IMR-90 (cell line): ENCODE data around the gene HHIPL1. TPM values are rescaled to one million over a fixed set of nuclear protein-coding genes. Genes with fewer than 3 reads are reported as not detected.

ENCODE experiments used
- ATAC-seq: fragments of 200-7000 bp; cut with Tn5 transposase; 2 replicates; pipeline ENCODE4 v1.9.1; 2020; ENCODE audit warnings: low read depth, mild to moderate bottlenecking, moderate library complexity
- BruUV-seq: library from RNA; stranded (reverse); fragments of 400-500 nt; replicated peaks from 2 replicates; lab custom pipeline; 2021; lab: Mats Ljungman, UMichigan
- CTCF ChIA-PET: fragments of 300-600 bp; formaldehyde crosslinking; extraction: SDS; loops from one replicate; lab custom pipeline; 2021; ENCODE audit warnings: antibody characterized with exemption; lab: Yijun Ruan, JAX
- POLR2A ChIA-PET: fragments of 300-600 bp; sonication (Branson Sonifier 250); formaldehyde crosslinking; loops from one replicate; lab custom pipeline; 2022; ENCODE audit warnings: antibody characterized with exemption; ENCODE audit not compliant: unreplicated experiment; lab: Charles Lee
- DNase-seq: peaks from one replicate; pipeline ENCODE4 v3.0.0; 2013
- H2AFZ ChIP-seq: replicated peaks from 2 replicates; pipeline ENCODE3; 2013; ENCODE audit warnings: low read length, mild to moderate bottlenecking; ENCODE audit not compliant: poor library complexity
- H2AK5ac ChIP-seq: 2 replicates; pipeline ENCODE4 v1.6.1; 2013; ENCODE audit warnings: low read depth, low read length, inconsistent platforms
- H2AK9ac ChIP-seq: replicated peaks from 2 replicates; pipeline ENCODE3; 2013; ENCODE audit warnings: mild to moderate bottlenecking, low read depth, low read length, moderate library complexity; ENCODE audit not compliant: poor library complexity
- H2BK120ac ChIP-seq: 2 replicates; pipeline ENCODE4 v1.6.1; 2013; ENCODE audit warnings: low read depth, low read length, inconsistent platforms
- H2BK15ac ChIP-seq: 3 replicates; pipeline ENCODE4 v1.6.1; 2013; ENCODE audit warnings: low read depth, low read length, inconsistent platforms
- H2BK20ac ChIP-seq: 2 replicates; pipeline ENCODE4 v1.6.1; 2013; ENCODE audit warnings: low read depth, mild to moderate bottlenecking, inconsistent platforms, low read length, moderate library complexity
- H2BK5ac ChIP-seq: 2 replicates; pipeline ENCODE4 v1.6.1; 2013; ENCODE audit warnings: mild to moderate bottlenecking, low read depth, low read length, inconsistent platforms; ENCODE audit not compliant: poor library complexity, severe bottlenecking
- H3K14ac ChIP-seq: replicated peaks from 2 replicates; pipeline ENCODE4 v1.6.1; 2013; ENCODE audit warnings: low read depth, low read length, inconsistent platforms
- H3K18ac ChIP-seq: 2 replicates; pipeline ENCODE4 v1.6.1; 2013; ENCODE audit warnings: low read depth, low read length, control low read depth
- H3K23ac ChIP-seq: 2 replicates; pipeline ENCODE4 v1.6.1; 2013; ENCODE audit warnings: low read depth, low read length, inconsistent platforms
- H3K27ac ChIP-seq: 2 replicates; pipeline ENCODE4 v1.5.1; 2013; ENCODE audit warnings: mild to moderate bottlenecking, control low read depth, low read length; ENCODE audit not compliant: insufficient read depth
- H3K27me3 ChIP-seq: 2 replicates; pipeline ENCODE4 v1.6.1; 2013; ENCODE audit warnings: low read length; ENCODE audit not compliant: control insufficient read depth, insufficient read depth
- H3K36me3 ChIP-seq: 2 replicates; pipeline ENCODE4 v1.6.1; 2013; ENCODE audit warnings: low read length, mixed read lengths; ENCODE audit not compliant: control insufficient read depth, insufficient read depth
- H3K4ac ChIP-seq: 2 replicates; pipeline ENCODE4 v1.6.1; 2013; ENCODE audit warnings: low read depth, low read length, inconsistent platforms
- H3K4me1 ChIP-seq: 2 replicates; pipeline ENCODE4 v1.6.1; 2013; ENCODE audit warnings: low read length, mixed read lengths; ENCODE audit not compliant: control insufficient read depth, insufficient read depth
- H3K4me2 ChIP-seq: 2 replicates; pipeline ENCODE4 v1.6.1; 2013; ENCODE audit warnings: low read depth, mild to moderate bottlenecking, control low read depth, low read length, moderate library complexity
- H3K4me3 ChIP-seq: 2 replicates; pipeline ENCODE4 v1.5.1; 2013; ENCODE audit warnings: low read depth, mild to moderate bottlenecking, control low read depth, low read length, moderate library complexity; ENCODE audit not compliant: insufficient read depth
- H3K56ac ChIP-seq: 2 replicates; pipeline ENCODE4 v1.6.1; 2013; ENCODE audit warnings: low read length, inconsistent platforms; ENCODE audit not compliant: insufficient read depth; ENCODE audit errors: extremely low read depth
- H3K79me1 ChIP-seq, 2 experiments: 2 replicates each; pipeline ENCODE4 v1.6.1; 2013; ENCODE audit warnings: low read length in 2 of 2, inconsistent platforms in 1 of 2, low read depth in 1 of 2
- H3K9ac ChIP-seq: 2 replicates; pipeline ENCODE4 v1.6.1; 2013; ENCODE audit warnings: low read depth, low read length, control low read depth
- H3K9me1 ChIP-seq: 2 replicates; pipeline ENCODE4 v1.6.1; 2013; ENCODE audit warnings: low read length, inconsistent platforms; ENCODE audit not compliant: insufficient read depth
- H3K9me3 ChIP-seq: 2 replicates; pipeline ENCODE4 v1.6.1; 2013; ENCODE audit warnings: low read length; ENCODE audit not compliant: control insufficient read depth, insufficient read depth
- H4K20me1 ChIP-seq: 2 replicates; pipeline ENCODE4 v1.6.1; 2013; ENCODE audit warnings: low read length, inconsistent platforms; ENCODE audit not compliant: insufficient read depth
- H4K5ac ChIP-seq: 2 replicates; pipeline ENCODE4 v1.6.1; 2013; ENCODE audit warnings: mild to moderate bottlenecking, low read depth, low read length, control low read depth
- H4K8ac ChIP-seq, 2 experiments: 2 replicates each; pipeline ENCODE4 v1.6.1; 2013; ENCODE audit warnings: low read depth in 2 of 2, low read length in 2 of 2, control low read depth in 1 of 2, inconsistent platforms in 1 of 2
- H4K91ac ChIP-seq: 2 replicates; pipeline ENCODE4 v1.6.1; 2013; ENCODE audit warnings: low read depth, low read length, inconsistent platforms; ENCODE audit not compliant: insufficient read depth
- BHLHE40 ChIP-seq: fragments of 150-350 bp; IDR thresholded peaks from 2 replicates; pipeline ENCODE4 v1.6.1; 2016; ENCODE audit warnings: mild to moderate bottlenecking, low read depth, low read length
- CHD1 ChIP-seq: IDR thresholded peaks from 2 replicates; pipeline ENCODE4 v1.6.1; 2012; ENCODE audit warnings: low read depth, low read length, improper control_type of control experiment
- FOS ChIP-seq: fragments of 150-350 bp; IDR thresholded peaks from 2 replicates; pipeline ENCODE4 v1.6.1; 2016; ENCODE audit warnings: low read depth, low read length
- MAFK ChIP-seq: IDR thresholded peaks from 2 replicates; pipeline ENCODE4 v1.6.1; 2012; ENCODE audit warnings: low read depth, low read length, improper control_type of control experiment
- MAZ ChIP-seq: IDR thresholded peaks from 2 replicates; pipeline ENCODE4 v1.6.1; 2012; ENCODE audit warnings: low read depth, mild to moderate bottlenecking, low read length, improper control_type of control experiment, moderate library complexity, borderline replicate concordance
- POLR2A ChIP-seq: IDR thresholded peaks from 2 replicates; pipeline ENCODE4 v1.6.1; 2012; ENCODE audit warnings: mild to moderate bottlenecking, low read depth, low read length
- RAD21 ChIP-seq: IDR thresholded peaks from 2 replicates; pipeline ENCODE4 v1.6.1; 2012; ENCODE audit warnings: low read length, improper control_type of control experiment
- RCOR1 ChIP-seq: IDR thresholded peaks from 2 replicates; pipeline ENCODE4 v1.6.1; 2012; ENCODE audit warnings: mild to moderate bottlenecking, low read length, improper control_type of control experiment; ENCODE audit not compliant: insufficient replicate concordance
- SMC3 ChIP-seq: fragments of 150-350 bp; IDR thresholded peaks from 2 replicates; pipeline ENCODE4 v1.6.1; 2016; ENCODE audit warnings: low read depth, mild to moderate bottlenecking, antibody characterized with exemption, low read length, moderate library complexity
- WGBS, 2 experiments: methylation state at CpG; one replicate each; pipeline versions ENCODE4 v1.1.5 to v1.1.7; 2013; ENCODE audit warnings: missing lambda C conversion rate in 2 of 2; ENCODE audit not compliant: insufficient read length in 1 of 2; ENCODE audit errors: extremely low coverage in 2 of 2; 5-methylcytosine and 5-hydroxymethylcytosine counted together
- dilution Hi-C: fragments of 300-500 bp; cut with HindIII; formaldehyde crosslinking; loops from one replicate; pipeline ENCODE4 v1.14.3; 2018; ENCODE audit warnings: low sequenced_read_pairs; ENCODE audit not compliant: unreplicated experiment
- in situ Hi-C: fragments of 300-500 bp; cut with MboI; formaldehyde crosslinking; loops from 3 replicates; pipeline ENCODE4 v1.14.3; 2019; ENCODE audit warnings: low sequenced_read_pairs, inconsistent platforms, mixed read lengths
- intact Hi-C: fragments of 100-400 bp; cut with micrococcal nuclease; formaldehyde crosslinking; loops from 2 replicates; pipeline ENCODE4 v1.10.0; 2022
- polyA plus RNA-seq, 3 experiments: library from polyadenylated mRNA; depleted of rRNA; stranded (reverse); fragments of >200 nt; gene quantifications; 2 replicates each; pipeline ENCODE4 v1.2.3, GENCODE V29; 2012; ENCODE audit warnings: low replicate concordance in 1 of 3
- total RNA-seq: library from RNA; depleted of rRNA; stranded (reverse); fragments of >200 nt; gene quantifications from 2 replicates; pipeline ENCODE4 v1.2.3, GENCODE V29; 2012
- TF ChIP-seq, protein P1 (sequence below): fragments of 150-350 bp; IDR thresholded peaks from 2 replicates; pipeline ENCODE4 v1.6.1; 2017; ENCODE audit warnings: mild to moderate bottlenecking, antibody characterized with exemption, low read length, low read depth
- TF ChIP-seq, protein P2 (sequence below): conservative IDR thresholded peaks from 2 replicates; pipeline ENCODE4 v1.5.1; 2012; ENCODE audit warnings: mild to moderate bottlenecking, low read depth, low read length, improper control_type of control experiment
- TF ChIP-seq, protein P3 (sequence below): fragments of 150-350 bp; IDR thresholded peaks from 2 replicates; pipeline ENCODE4 v1.6.1; 2016; ENCODE audit warnings: low read depth, mild to moderate bottlenecking, low read length, moderate library complexity, borderline replicate concordance

HHIPL1 gene
- total and polyA plus RNA-seq, 2 of the 4 experiments (the other 2 are of a cell fraction), result 0.65 to 0.72 TPM

DNA sequence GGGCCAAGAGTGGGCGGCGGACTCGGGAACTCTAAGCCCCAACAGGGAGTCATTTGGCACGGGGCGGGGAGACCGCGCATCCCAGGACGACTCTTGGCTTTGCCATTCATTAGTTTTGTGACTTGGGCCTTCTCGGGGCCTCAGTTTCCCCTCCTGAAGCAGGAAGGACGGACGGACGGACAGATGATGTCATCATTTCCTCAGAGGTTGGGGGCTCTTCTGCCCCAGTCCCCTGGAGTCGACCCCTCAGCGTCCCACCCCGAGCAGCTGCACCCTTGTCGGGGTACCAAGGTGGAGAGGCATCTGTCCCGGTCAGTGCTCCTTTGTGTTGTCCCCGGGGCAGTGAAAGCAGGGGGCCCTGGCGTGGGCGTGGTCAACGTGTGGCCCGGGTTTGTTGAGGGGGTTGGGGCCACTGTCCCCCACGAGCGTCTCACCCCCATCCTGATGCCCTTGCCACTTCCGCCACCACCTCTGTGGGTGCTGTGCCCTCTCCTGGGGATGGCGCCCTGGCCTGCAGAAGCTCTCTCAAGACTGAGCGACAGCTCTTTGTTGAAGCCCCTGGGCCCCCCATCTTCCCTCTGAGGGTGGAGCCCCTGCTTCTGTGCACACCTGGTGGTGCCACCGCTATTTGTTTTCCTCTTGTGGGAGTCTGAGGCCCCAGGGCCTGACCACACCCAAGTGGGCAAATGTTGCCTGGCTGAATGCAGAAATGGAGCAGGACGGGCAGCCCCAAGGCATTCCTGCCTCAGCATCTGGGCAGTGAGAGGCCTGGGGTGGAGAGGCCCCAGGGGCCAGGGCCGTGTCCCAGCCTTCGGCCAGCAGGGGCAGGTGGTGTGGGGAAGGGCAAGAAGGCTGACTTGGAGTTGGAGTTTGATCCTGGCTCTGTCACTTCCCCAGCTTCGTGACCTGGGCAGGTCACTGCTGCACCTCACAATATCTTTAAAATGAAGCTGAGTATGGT lies 896 bp downstream of the HHIPL1 start (continued):
- no peak for TF ChIP-seq FOS
- no peak for TF ChIP-seq CHD1

DNA sequence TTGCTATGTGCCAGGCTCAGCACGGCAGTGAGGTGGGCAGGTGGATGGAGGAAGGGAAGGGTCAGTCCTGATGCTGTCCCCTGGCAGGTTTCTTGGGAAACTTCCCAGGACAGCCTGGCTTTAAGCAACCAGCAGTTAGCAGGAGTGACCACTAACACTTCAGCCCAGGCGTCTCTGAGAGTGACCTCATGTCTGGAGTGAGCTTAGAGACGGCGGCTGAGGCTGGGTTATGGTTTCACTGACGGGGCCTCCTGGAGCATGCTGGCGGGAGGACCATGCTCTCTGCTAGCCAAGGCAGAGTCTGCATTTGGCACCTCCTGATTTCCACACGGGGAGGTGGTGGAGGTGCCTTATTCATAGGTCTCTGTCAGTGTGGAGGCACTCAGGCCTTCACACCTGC lies 2.5 kb downstream of the HHIPL1 start:
- DNase-seq (peak; percentile 26), ATAC-seq (no peak)
- ChIA-PET POLR2A (no interaction called here), CTCF (no interaction called here)
- H4K91ac ChIP-seq, result no peak overlapping the region
- H3K4me1 ChIP-seq, result peaks cover 4% of the 10 kb centered on the region; the same call in 1 of the 2 replicates
- H2AFZ ChIP-seq, result peak overlapping the region; percentile 13
- no peaks in the 10 kb centered on the region for H3K36me3 ChIP-seq
- H3K23ac ChIP-seq, result no peak overlapping the region
- no peak overlapping the region for H3K9ac ChIP-seq
- no peaks in the 10 kb centered on the region for H3K79me1 ChIP-seq
- H3K9me1 ChIP-seq, result peaks cover 5% of the 10 kb centered on the region; the same call in 1 of the 2 replicates
- in situ Hi-C loops (no loop called here), dilution Hi-C loops (no loop called here), intact Hi-C loops (no loop called here)
- no peak overlapping the region for H3K56ac ChIP-seq
- H2BK120ac ChIP-seq, result no peak overlapping the region
- H4K20me1 ChIP-seq, result no peaks in the 10 kb centered on the region
- no peak overlapping the region for H3K4me3 ChIP-seq
- H3K18ac ChIP-seq, result no peak overlapping the region
- no peak overlapping the region for H3K27ac ChIP-seq
- no peak overlapping the region for H2BK5ac ChIP-seq
- no peak overlapping the region for H2AK9ac ChIP-seq
- H3K14ac ChIP-seq, result no peak overlapping the region
- no peak overlapping the region for H4K8ac ChIP-seq
- H2AK5ac ChIP-seq, result no peak overlapping the region; the same call in 1 of the 2 replicates
- H2BK20ac ChIP-seq, result no peak overlapping the region
- H2BK15ac ChIP-seq, result no peak overlapping the region
- H3K4ac ChIP-seq, result no peak overlapping the region
- no peak overlapping the region for H3K4me2 ChIP-seq
- H4K5ac ChIP-seq, result no peak overlapping the region
- H3K9me3 ChIP-seq, result no peaks in the 10 kb centered on the region
- peaks cover 4% of the 10 kb centered on the region; the same call in 1 of the 2 replicates for H3K27me3 ChIP-seq
- no TSS peak for BruUV-seq
- TF ChIP-seq, protein P1, sequence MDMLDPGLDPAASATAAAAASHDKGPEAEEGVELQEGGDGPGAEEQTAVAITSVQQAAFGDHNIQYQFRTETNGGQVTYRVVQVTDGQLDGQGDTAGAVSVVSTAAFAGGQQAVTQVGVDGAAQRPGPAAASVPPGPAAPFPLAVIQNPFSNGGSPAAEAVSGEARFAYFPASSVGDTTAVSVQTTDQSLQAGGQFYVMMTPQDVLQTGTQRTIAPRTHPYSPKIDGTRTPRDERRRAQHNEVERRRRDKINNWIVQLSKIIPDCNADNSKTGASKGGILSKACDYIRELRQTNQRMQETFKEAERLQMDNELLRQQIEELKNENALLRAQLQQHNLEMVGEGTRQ, result no peak
- no peak for TF ChIP-seq CHD1
- TF ChIP-seq, protein P2, sequence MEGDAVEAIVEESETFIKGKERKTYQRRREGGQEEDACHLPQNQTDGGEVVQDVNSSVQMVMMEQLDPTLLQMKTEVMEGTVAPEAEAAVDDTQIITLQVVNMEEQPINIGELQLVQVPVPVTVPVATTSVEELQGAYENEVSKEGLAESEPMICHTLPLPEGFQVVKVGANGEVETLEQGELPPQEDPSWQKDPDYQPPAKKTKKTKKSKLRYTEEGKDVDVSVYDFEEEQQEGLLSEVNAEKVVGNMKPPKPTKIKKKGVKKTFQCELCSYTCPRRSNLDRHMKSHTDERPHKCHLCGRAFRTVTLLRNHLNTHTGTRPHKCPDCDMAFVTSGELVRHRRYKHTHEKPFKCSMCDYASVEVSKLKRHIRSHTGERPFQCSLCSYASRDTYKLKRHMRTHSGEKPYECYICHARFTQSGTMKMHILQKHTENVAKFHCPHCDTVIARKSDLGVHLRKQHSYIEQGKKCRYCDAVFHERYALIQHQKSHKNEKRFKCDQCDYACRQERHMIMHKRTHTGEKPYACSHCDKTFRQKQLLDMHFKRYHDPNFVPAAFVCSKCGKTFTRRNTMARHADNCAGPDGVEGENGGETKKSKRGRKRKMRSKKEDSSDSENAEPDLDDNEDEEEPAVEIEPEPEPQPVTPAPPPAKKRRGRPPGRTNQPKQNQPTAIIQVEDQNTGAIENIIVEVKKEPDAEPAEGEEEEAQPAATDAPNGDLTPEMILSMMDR, result no peak
- no peak for TF ChIP-seq SMC3
- TF ChIP-seq RAD21, result no peak
- TF ChIP-seq BHLHE40, result no peak
- TF ChIP-seq MAZ, result no peak
- TF ChIP-seq MAFK, result no peak
- no peak for TF ChIP-seq POLR2A
- TF ChIP-seq, protein P3, sequence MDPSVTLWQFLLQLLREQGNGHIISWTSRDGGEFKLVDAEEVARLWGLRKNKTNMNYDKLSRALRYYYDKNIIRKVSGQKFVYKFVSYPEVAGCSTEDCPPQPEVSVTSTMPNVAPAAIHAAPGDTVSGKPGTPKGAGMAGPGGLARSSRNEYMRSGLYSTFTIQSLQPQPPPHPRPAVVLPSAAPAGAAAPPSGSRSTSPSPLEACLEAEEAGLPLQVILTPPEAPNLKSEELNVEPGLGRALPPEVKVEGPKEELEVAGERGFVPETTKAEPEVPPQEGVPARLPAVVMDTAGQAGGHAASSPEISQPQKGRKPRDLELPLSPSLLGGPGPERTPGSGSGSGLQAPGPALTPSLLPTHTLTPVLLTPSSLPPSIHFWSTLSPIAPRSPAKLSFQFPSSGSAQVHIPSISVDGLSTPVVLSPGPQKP, result no peak
- no peak for TF ChIP-seq RCOR1
- 74% methylated on average over 5 of the region's 7 CpGs; no CpG with 5 or more reads in 1 of the 2 experiments for WGBS, 2 experiments
